Right atrium auricular region (tissue), 2 donors: ENCODE data around the gene RBM25. TPM values are rescaled to one million over a fixed set of nuclear protein-coding genes. Genes with fewer than 3 reads are reported as not detected.

Experiments
- DNase-seq: peaks from one replicate; pipeline ENCODE4 v3.0.0-alpha.2; 2019; ENCODE audit warnings: low spot score
- H3K27ac ChIP-seq, 2 donors: fragments of 200-600 bp; sonication (generic); 1 replicate in 1 of 2; 2 replicates in 1 of 2; pipeline ENCODE4 v1.5.1; 2016 to 2019
- H3K27me3 ChIP-seq, 2 donors: fragments of 200-600 bp; sonication (generic); one replicate each; pipeline versions ENCODE4 v1.5.1 to v1.6.0; 2017 to 2019
- H3K36me3 ChIP-seq: fragments of 200-600 bp; sonication (generic); one replicate; pipeline ENCODE4 v1.5.1; 2016
- H3K4me1 ChIP-seq, 2 donors: fragments of 200-600 bp; sonication (generic); one replicate each; pipeline versions ENCODE4 v1.5.1 to v1.6.0; 2017 to 2019
- H3K4me3 ChIP-seq, 2 donors: fragments of 200-600 bp; sonication (generic); 1 replicate in 1 of 2; 2 replicates in 1 of 2; pipeline ENCODE4 v1.5.1; 2017 to 2019; ENCODE audit warnings: mild to moderate bottlenecking in 1 of 2, moderate library complexity in 1 of 2
- H3K9me3 ChIP-seq, 2 donors: fragments of 200-600 bp; sonication (generic); one replicate each; pipeline ENCODE4 v1.5.1; 2019
- CTCF ChIP-seq, 2 donors: fragments of 200-600 bp; sonication (generic); IDR thresholded peaks; one replicate each; pipeline ENCODE4 v1.5.1; 2019; ENCODE audit warnings: antibody characterized with exemption in 2 of 2
- total RNA-seq, 2 donors: library from RNA; depleted of rRNA; stranded (reverse); fragments of >200 nt; gene quantifications; one replicate each; pipeline ENCODE4 v1.1.0, GENCODE V29; 2016

The RBM25 gene
- total RNA-seq, 2 donors from 2014 or later: 17.3 to 20.2 TPM

- H3K9me3 ChIP-seq: no peaks in the 10 kb centered on the region
- TF ChIP-seq CTCF (IDR thresholded peaks at IDR 0.05): no peak
- H3K27me3 ChIP-seq: no peaks in the 10 kb centered on the region
- DNase-seq: no peak
- peaks cover 0 to 15% of the 10 kb centered on the region in 2 donors for H3K4me1 ChIP-seq
- H3K27ac ChIP-seq: peak overlapping the region; percentile 95 to 97
- H3K4me3 ChIP-seq: peak overlapping the region; percentile 94 to 99
- H3K36me3 ChIP-seq: no peaks in the 10 kb centered on the region
Observed at GRCh38 chr14:73136085-73136386, 77.7 kb downstream of the RBM25 start.

DNA sequence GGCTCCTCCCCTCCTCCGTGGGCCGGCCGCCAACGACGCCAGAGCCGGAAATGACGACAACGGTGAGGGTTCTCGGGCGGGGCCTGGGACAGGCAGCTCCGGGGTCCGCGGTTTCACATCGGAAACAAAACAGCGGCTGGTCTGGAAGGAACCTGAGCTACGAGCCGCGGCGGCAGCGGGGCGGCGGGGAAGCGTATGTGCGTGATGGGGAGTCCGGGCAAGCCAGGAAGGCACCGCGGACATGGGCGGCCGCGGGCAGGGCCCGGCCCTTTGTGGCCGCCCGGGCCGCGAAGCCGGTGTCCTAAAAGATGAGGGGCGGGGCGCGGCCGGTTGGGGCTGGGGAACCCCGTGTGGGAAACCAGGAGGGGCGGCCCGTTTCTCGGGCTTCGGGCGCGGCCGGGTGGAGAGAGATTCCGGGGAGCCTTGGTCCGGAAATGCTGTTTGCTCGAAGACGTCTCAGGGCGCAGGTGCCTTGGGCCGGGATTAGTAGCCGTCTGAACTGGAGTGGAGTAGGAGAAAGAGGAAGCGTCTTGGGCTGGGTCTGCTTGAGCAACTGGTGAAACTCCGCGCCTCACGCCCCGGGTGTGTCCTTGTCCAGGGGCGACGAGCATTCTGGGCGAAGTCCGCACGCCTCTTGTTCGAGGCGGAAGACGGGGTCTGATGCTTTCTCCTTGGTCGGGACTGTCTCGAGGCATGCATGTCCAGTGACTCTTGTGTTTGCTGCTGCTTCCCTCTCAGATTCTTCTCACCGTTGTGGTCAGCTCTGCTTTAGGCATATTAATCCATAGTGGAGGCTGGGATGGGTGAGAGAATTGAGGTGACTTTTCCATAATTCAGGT is 78.3 kb downstream of the RBM25 start, which contains the start of gene PSEN1:
TSS of gene PSEN1 (plus strand) at position 121 of the 839 bp plus-strand sequence. CDS start 11,513 bp downstream, outside the sequence.
- TF ChIP-seq CTCF (IDR thresholded peaks at IDR 0.05): no peak
- Histone ChIP-seq H3K4me3 (peak within 1 kb of the TSS; percentile 94 to 99), H3K4me1 (peaks cover 0 to 15% of the 10 kb centered on the region in 2 donors), H3K27ac (peak within 1 kb of the TSS; percentile 95 to 97), H3K36me3 (no peaks in the 10 kb centered on the region), H3K9me3 (no peaks in the 10 kb centered on the region), H3K27me3 (no peaks in the 10 kb centered on the region)
- DNase-seq: peak; percentile 97

DNA sequence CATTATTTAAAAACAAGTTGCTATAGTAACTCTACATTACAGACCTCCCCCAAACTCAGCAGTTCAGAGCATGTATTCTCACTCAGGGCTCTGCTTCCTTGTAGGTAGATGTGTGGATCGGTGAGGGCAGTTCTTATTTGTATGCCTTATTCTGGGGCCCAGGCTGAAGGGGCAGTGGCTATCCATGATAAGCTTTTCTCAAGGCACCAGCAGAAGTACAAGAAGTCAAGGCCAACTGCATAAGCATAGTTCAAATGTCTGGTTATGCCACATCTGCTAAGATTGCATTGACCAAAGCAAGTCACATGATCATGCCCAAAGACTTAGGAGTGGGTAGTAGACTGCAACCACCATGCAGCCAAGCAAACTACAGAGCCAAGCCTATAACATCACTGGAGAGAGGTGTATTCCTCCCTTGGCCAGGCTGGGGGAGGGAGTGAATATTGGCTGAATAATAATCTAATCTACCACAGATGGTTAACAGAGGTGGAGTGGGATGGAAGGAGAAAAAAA is 82.5 kb downstream of the RBM25 start:
- TF ChIP-seq CTCF (IDR thresholded peaks at IDR 0.05): no peak
- no peaks in the 10 kb centered on the region for H3K36me3 ChIP-seq
- peaks cover 0 to 24% of the 10 kb centered on the region in 2 donors for H3K4me1 ChIP-seq
- no peaks in the 10 kb centered on the region for H3K9me3 ChIP-seq
- H3K27ac ChIP-seq: no peak overlapping the region
- no peak overlapping the region for H3K4me3 ChIP-seq
- no peak for DNase-seq
- H3K27me3 ChIP-seq: no peaks in the 10 kb centered on the region

- no peak for TF ChIP-seq CTCF (IDR thresholded peaks at IDR 0.05)
- Histone ChIP-seq H3K4me1 (peaks cover 0 to 19% of the 10 kb centered on the region in 2 donors), H3K27me3 (no peaks in the 10 kb centered on the region), H3K27ac (no peak overlapping the region), H3K4me3 (no peak overlapping the region), H3K36me3 (no peaks in the 10 kb centered on the region), H3K9me3 (no peaks in the 10 kb centered on the region)
- no peak for DNase-seq
Observed at GRCh38 chr14:73142216-73142615, 83.9 kb downstream of the RBM25 start.

DNA sequence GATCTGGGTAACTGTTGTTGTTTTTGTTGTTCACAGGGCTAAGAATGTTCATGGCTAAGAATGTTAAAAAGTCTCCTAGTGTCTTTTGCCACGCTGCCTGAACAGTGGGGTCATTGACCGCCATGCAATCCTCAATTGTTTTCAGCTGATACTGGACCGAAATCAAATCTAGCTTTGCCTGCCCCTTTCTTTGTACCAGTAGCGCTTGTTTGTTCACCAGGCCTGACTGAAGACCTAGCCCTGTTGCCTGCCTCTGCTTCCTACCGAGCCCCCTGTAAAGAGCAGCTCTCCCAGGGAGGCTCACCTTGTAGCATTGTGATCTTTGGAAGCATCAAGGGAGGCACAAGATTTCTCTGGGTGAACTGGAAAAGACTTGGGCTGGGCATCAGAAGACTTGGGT is 84.7 kb downstream of the RBM25 start:
- no peaks in the 10 kb centered on the region for H3K27me3 ChIP-seq
- peaks cover 4% of the 10 kb centered on the region for H3K36me3 ChIP-seq
- peaks cover 0 to 11% of the 10 kb centered on the region in 2 donors for H3K4me1 ChIP-seq
- H3K4me3 ChIP-seq: no peak overlapping the region
- no peak for DNase-seq
- no peaks in the 10 kb centered on the region for H3K9me3 ChIP-seq
- no peak for TF ChIP-seq CTCF (IDR thresholded peaks at IDR 0.05)
- no peak overlapping the region for H3K27ac ChIP-seq
